ENCODE data around the gene YY1.

YY1 gene

DNA sequence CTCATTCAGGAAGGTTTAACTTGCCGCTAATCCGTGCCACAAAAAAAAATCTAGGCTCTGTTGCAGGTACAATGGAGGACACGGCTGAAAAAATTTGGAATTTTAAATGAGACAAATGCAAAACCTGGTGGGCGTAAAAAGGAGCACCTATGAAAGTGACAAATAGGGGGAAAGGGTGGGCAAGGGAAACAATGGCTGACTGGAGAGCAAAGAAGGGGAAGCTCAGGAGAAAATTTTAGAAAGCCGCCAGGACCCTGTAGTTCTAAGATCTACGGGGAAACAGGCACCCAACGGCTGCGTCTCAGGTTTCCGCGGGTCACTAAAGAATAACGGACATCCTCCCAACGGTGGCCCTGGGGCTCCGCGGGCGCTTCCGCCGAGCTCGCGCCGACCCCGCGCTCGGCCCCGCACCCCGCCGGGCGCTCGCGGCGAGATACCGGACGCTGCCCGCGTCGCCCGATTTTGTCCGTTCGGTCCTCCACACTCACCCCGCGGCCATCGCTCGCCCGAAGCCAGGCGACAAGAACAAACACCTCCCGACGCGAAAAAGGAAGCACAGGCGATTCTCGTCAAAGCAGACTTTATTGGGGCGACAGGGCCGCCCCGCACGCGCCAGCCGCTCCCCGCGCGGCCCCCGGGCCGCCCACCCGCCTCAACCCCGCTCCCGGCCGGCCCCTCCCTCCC is 1.1 kb upstream of the YY1 start:
- TF ChIP-seq CTCF (IDR thresholded peaks at IDR 0.05; ENCODE audit: low read depth, low read length) (no peak), POLR2A (IDR thresholded peaks at IDR 0.05; ENCODE audit: extremely low read depth, insufficient read length) (peak; percentile 32), MYC (IDR thresholded peaks at IDR 0.05; ENCODE audit: low read depth, low read length) (peak; percentile 70; the same call in 1 of the 2 replicates), MAX (IDR thresholded peaks at IDR 0.05; ENCODE audit: low read depth, low read length) (peak; percentile 38; the same call in 1 of the 2 replicates)
- DNase-seq (ENCODE audit: low read depth), result peak; percentile 80
- H3K4me3 ChIP-seq (ENCODE audit: low read depth, low read length), result peak overlapping the region; percentile 88

- H3K4me3 ChIP-seq (ENCODE audit: low read depth, low read length), result peak overlapping the region; percentile 72
- no peak for TF ChIP-seq MAX (IDR thresholded peaks at IDR 0.05; ENCODE audit: low read depth, low read length)
- no peak for TF ChIP-seq MYC (IDR thresholded peaks at IDR 0.05; ENCODE audit: low read depth, low read length)
- no peak for TF ChIP-seq POLR2A (IDR thresholded peaks at IDR 0.05; ENCODE audit: extremely low read depth, insufficient read length)
- no peak for TF ChIP-seq CTCF (IDR thresholded peaks at IDR 0.05; ENCODE audit: low read depth, low read length)
- peak; percentile 33 for DNase-seq (ENCODE audit: low read depth)
These were observed 381 bp downstream of the YY1 start for GRCh38 chr14:100239211-100239839.

- H3K4me3 ChIP-seq (ENCODE audit: low read depth, low read length), result peak overlapping the region; percentile 98
- peak; percentile 86 for DNase-seq (ENCODE audit: low read depth)
- TF ChIP-seq MYC (IDR thresholded peaks at IDR 0.05; ENCODE audit: low read depth, low read length) (no peak), CTCF (IDR thresholded peaks at IDR 0.05; ENCODE audit: low read depth, low read length) (no peak), POLR2A (IDR thresholded peaks at IDR 0.05; ENCODE audit: extremely low read depth, insufficient read length) (peak; percentile 25), MAX (IDR thresholded peaks at IDR 0.05; ENCODE audit: low read depth, low read length) (no peak)
These were observed 1.1 kb downstream of the YY1 start for GRCh38 chr14:100239840-100240667.

DNA sequence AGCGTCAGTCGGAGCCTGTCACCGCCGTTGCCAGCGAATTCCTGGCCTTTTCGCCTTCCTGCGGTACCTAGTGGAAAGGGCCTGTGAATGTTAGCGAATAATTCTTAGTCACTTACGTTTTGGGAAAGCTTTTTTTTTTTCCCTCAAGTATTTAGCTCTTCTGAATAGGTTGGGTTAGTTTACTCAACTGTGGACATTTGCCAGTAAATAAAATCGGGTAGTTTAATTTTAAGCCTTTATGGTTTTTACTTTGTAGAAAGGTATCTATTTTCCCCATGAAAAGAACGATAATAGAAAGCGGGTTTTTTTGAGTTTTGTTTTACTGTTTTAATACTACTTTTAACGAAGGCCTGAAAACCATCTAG is 1.7 kb downstream of the YY1 start:
- DNase-seq (ENCODE audit: low read depth), result no peak
- TF ChIP-seq MAX (IDR thresholded peaks at IDR 0.05; ENCODE audit: low read depth, low read length) (no peak), CTCF (IDR thresholded peaks at IDR 0.05; ENCODE audit: low read depth, low read length) (no peak), MYC (IDR thresholded peaks at IDR 0.05; ENCODE audit: low read depth, low read length) (no peak), POLR2A (IDR thresholded peaks at IDR 0.05; ENCODE audit: extremely low read depth, insufficient read length) (no peak)
- H3K4me3 ChIP-seq (ENCODE audit: low read depth, low read length), result peak overlapping the region; percentile 98

DNA sequence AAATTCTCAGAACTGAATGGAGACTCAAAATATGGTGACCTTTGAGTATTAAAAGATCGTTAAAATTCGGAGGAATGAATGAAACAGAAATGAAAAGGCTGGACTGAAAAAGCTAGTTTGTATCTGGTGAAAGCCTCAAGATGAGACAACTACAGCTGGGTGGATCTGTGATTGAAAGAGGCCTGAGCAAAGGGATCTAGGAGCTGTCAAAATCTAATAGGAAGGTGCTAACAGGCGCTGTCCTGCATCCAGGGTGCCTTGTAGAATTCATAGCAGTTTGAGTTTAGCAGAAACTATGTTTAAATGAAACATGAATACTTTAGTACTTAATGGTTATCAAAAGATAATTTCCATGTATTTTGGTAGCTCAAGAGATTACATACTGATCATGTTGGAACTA is 2.3 kb downstream of the YY1 start:
- DNase-seq (ENCODE audit: low read depth), result no peak
- TF ChIP-seq MYC (IDR thresholded peaks at IDR 0.05; ENCODE audit: low read depth, low read length) (no peak), MAX (IDR thresholded peaks at IDR 0.05; ENCODE audit: low read depth, low read length) (no peak), POLR2A (IDR thresholded peaks at IDR 0.05; ENCODE audit: extremely low read depth, insufficient read length) (no peak)
- peak overlapping the region; percentile 98 for H3K4me3 ChIP-seq (ENCODE audit: low read depth, low read length)
